ENCODE results near the gene USP3.

DNA sequence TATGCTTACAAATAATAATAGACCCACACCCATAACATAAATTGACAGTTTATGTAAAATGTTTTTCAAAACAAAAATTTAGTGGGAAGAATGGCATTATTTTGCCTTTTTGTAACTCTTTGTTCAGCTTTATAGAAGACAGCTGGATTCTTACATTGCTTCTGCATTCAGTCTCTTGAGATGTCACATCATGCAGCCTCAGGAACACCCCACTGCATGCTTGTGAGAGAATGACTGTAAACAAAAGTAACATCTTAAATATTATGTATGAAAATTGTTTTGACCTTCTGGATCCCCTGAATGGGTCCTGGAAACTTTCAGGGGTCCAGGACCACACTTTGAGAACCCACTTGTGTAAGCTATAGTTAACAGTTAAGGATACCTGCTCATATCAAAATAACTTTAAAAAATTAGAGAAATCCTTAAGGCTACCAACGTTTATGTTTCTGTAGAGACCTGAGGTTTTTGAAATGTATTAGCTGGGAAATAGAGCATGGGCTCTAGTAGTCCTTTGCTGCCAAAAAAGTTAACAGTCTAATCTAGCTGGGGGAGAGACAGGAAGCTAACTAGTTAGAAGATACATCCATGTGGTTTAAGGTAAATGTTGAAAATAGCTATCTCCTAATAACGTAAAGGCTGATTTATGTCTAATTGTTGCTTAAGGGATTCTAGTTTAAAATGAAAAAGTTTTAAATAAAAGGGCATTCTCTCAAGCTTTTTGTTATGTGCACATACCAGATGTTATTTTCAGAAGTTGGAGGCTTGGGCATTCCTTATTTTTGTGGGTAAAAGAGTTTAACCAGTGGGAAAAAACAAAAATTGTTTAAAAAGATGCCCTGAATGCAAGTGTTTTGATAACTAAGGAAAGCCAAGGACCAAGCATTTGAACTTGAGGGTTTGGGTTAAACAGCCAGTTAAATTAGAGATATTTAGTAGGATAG, 3.8 kb downstream of the USP3 start:
- no peak for TF ChIP-seq POLR2A (IDR thresholded peaks at IDR 0.05)
- TF ChIP-seq, protein P1, sequence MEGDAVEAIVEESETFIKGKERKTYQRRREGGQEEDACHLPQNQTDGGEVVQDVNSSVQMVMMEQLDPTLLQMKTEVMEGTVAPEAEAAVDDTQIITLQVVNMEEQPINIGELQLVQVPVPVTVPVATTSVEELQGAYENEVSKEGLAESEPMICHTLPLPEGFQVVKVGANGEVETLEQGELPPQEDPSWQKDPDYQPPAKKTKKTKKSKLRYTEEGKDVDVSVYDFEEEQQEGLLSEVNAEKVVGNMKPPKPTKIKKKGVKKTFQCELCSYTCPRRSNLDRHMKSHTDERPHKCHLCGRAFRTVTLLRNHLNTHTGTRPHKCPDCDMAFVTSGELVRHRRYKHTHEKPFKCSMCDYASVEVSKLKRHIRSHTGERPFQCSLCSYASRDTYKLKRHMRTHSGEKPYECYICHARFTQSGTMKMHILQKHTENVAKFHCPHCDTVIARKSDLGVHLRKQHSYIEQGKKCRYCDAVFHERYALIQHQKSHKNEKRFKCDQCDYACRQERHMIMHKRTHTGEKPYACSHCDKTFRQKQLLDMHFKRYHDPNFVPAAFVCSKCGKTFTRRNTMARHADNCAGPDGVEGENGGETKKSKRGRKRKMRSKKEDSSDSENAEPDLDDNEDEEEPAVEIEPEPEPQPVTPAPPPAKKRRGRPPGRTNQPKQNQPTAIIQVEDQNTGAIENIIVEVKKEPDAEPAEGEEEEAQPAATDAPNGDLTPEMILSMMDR (IDR thresholded peaks at IDR 0.05): no peak
- TF ChIP-seq POLR2AphosphoS5 (IDR thresholded peaks at IDR 0.05): no peak

All from transverse colon (tissue), 4 donors.